Vagina (tissue), 2 donors: ENCODE measurements around the gene NUDT8. TPM values are rescaled to one million over a fixed set of nuclear protein-coding genes. Genes with fewer than 3 reads are reported as not detected.

Source experiments
- DNase-seq, 2 donors: peaks; one replicate each; pipeline ENCODE4 v3.0.0-alpha.2; 2017; ENCODE audit errors: extremely low spot score in 2 of 2
- H3K27ac ChIP-seq: fragments of 200-600 bp; sonication (generic); one replicate; pipeline ENCODE4 v1.5.1; 2019
- H3K27me3 ChIP-seq: fragments of 200-600 bp; sonication (generic); one replicate; pipeline ENCODE4 v1.5.1; 2019
- H3K36me3 ChIP-seq, 2 donors: fragments of 200-600 bp; sonication (generic); one replicate each; pipeline ENCODE4 v1.5.1; 2017 to 2019
- H3K4me1 ChIP-seq: fragments of 200-600 bp; sonication (generic); one replicate; pipeline ENCODE4 v1.5.1; 2019
- H3K4me3 ChIP-seq, 2 donors: fragments of 200-600 bp; sonication (generic); 1 replicate in 1 of 2; 2 replicates in 1 of 2; pipeline ENCODE4 v1.5.1; 2016 to 2019
- H3K9me3 ChIP-seq: fragments of 200-600 bp; sonication (generic); one replicate; pipeline ENCODE4 v1.5.1; 2019
- POLR2A ChIP-seq, 2 donors: fragments of 450-650 bp; IDR thresholded peaks; one replicate each; pipeline ENCODE4 v1.6.1; 2017; ENCODE audit warnings: antibody characterized with exemption in 2 of 2, mild to moderate bottlenecking in 2 of 2, moderate library complexity in 2 of 2
- POLR2AphosphoS5 ChIP-seq, 2 donors: sonication (generic); formaldehyde crosslinking; IDR thresholded peaks; one replicate each; pipeline ENCODE4 v1.9.0; 2017; ENCODE audit warnings: antibody characterized with exemption in 2 of 2, mild to moderate bottlenecking in 2 of 2, low read depth in 1 of 2; ENCODE audit not compliant: insufficient read depth in 1 of 2
- intact Hi-C: fragments of 100-400 bp; cut with DNase I; formaldehyde crosslinking; loops from one replicate; pipeline ENCODE4 v1.15.1; 2023
- total RNA-seq: library from RNA; depleted of rRNA; stranded (reverse); fragments of >200 nt; gene quantifications from one replicate; pipeline ENCODE4 v1.2.3, GENCODE V29; 2016
- TF ChIP-seq, protein P1 (sequence below), 3 experiments: fragments of 450-650 bp in 2 of 3; fragments of 200-600 bp in 1 of 3; sonication (generic) in 1 of 3; IDR thresholded peaks; one replicate each; pipeline ENCODE4 v1.5.1; 2017 to 2019; ENCODE audit warnings: antibody characterized with exemption in 3 of 3, mild to moderate bottlenecking in 2 of 3, moderate library complexity in 2 of 3

The NUDT8 gene
- total RNA-seq, 1 donor from 2014 or later, result 23.8 TPM

DNA sequence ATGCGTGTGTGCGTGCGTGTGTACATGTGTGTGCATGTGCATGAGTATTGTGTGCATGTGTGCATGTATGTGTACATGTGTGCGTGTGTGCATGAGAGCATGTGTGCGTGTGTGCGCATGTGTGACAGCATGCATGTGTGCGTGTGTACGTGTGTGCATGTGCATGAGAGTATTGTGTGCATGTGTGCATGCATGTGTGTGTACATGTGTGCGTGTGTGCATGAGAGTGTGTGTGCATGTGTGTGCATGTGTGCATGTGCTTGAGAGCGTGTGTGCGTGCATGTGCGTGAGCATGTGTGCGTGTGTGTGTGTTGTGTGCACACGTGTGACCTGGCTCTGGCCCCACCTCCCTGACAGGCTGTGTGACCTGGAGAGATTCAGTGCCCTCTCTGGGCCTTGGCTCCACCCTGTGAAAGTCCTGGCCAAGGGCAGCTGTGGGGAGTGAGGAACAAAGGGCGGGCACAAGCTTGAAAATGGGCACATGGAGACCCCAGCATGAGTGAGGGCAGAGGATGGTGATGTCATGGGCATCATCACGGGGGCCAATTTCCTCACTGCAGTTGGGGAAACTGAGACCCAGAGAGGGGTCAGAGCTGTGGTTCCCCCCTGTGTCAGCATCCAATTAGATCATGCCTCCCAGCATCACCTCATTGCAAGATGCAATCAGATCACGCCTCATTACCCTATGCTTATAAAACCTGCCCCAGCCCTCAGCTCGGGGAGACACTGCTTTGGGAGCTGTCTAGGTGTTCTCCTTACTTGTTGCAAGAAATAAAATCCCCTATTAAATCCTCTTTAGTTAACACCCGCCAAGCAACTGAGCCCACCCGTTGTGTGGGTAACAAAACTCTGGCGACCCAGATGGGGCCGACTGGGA is 20.1 kb upstream of the NUDT8 start:
- TF ChIP-seq POLR2A (IDR thresholded peaks at IDR 0.05), result no peak
- TF ChIP-seq, protein P1, sequence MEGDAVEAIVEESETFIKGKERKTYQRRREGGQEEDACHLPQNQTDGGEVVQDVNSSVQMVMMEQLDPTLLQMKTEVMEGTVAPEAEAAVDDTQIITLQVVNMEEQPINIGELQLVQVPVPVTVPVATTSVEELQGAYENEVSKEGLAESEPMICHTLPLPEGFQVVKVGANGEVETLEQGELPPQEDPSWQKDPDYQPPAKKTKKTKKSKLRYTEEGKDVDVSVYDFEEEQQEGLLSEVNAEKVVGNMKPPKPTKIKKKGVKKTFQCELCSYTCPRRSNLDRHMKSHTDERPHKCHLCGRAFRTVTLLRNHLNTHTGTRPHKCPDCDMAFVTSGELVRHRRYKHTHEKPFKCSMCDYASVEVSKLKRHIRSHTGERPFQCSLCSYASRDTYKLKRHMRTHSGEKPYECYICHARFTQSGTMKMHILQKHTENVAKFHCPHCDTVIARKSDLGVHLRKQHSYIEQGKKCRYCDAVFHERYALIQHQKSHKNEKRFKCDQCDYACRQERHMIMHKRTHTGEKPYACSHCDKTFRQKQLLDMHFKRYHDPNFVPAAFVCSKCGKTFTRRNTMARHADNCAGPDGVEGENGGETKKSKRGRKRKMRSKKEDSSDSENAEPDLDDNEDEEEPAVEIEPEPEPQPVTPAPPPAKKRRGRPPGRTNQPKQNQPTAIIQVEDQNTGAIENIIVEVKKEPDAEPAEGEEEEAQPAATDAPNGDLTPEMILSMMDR (IDR thresholded peaks at IDR 0.05), result no peak
- no peak for TF ChIP-seq POLR2AphosphoS5 (IDR thresholded peaks at IDR 0.05; ENCODE audit: insufficient read depth in 1 of 2, low read depth in 1 of 2)
- Histone ChIP-seq H3K9me3 (no peaks in the 10 kb centered on the region), H3K27me3 (no peaks in the 10 kb centered on the region), H3K4me1 (no peaks in the 10 kb centered on the region), H3K4me3 (peak overlapping the region; percentile 42), H3K36me3 (no peaks in the 10 kb centered on the region), H3K27ac (no peak overlapping the region)
- no peak for DNase-seq
- intact Hi-C loops, result no loop called here

DNA sequence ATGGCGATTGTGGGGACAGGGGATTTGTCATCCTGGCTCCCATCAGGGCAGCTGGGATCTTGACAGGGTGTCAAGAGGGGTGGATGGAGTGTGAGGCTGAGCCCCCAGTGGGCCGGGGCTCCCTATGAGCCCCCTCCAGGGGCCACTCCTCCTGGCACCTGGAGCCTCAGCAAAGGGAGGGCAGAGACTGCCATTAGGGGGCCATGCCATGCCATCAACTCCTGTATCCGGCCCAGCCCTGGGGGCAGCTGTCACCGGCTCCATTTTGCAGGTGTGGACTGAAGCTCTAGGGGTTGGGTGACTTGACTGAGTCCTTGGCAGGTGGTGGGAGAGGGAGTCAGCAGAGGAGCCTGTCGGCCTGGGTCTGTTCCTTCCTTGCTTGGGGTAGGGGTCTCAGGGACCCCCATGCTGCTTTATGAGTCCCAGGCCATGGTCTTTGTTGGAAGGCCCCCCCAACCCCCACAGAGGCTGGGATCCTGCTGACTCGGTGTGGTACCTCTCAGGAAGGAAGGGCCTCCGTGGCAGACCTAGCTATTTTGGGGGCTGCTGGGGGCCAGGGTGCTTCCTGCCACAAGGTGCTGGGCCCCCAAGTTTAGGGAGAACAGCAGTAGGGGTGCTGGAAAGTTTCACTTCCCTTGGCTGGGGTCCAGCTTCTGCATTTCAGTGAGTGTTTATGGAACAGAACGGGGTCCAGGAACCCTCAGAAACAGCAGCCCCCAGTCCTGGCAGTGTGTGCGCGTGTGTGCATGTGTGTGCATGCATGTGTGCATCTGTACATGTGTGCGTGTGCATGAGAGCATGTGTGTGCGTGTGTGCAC is 19.3 kb upstream of the NUDT8 start:
- TF ChIP-seq, protein P1 (IDR thresholded peaks at IDR 0.05), result no peak
- no peak for TF ChIP-seq POLR2A (IDR thresholded peaks at IDR 0.05)
- DNase-seq, result no peak

DNA sequence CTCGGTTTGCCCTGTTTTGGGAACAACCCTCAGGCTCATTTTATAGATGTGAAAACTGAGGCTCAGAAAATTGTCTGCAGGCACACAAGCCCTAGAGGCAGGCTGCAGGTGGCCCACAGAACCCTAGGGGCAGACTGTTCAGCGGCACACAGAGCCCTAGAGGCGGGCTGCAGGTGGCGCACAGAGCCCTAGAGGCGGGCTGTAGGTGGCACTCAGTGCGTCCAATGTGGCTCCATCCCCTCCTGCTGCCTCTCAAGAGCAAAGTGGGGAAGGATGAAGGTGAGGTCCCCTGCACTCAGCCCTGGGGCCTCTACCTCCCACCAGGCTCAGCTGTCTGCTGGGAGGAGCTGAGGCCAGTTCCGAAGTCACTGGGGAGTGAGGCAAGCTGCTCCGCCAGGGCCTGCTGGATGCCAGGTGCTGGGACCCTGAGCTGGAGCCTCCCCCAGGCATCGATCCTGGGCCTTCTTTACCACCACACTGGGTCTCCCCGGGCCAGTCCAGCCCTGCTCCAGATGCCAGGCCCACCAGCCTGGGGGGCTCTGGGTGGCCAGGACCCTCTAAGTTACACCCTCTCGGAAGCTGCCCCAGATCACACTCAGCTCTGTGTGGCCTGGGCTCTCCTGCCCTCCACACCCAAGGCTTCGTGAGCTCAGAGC is 18.5 kb upstream of the NUDT8 start:
- Histone ChIP-seq H3K4me1 (no peaks in the 10 kb centered on the region), H3K36me3 (no peaks in the 10 kb centered on the region), H3K4me3 (no peak overlapping the region), H3K9me3 (no peaks in the 10 kb centered on the region), H3K27ac (no peak overlapping the region), H3K27me3 (no peaks in the 10 kb centered on the region)
- no peak for DNase-seq
- intact Hi-C loops, result no loop called here
- TF ChIP-seq POLR2A (IDR thresholded peaks at IDR 0.05), result no peak
- TF ChIP-seq POLR2AphosphoS5 (IDR thresholded peaks at IDR 0.05; ENCODE audit: insufficient read depth in 1 of 2, low read depth in 1 of 2), result no peak
- TF ChIP-seq, protein P1 (IDR thresholded peaks at IDR 0.05), result no peak

More for the DNA sequence above, 19.3 kb upstream of the NUDT8 start:
- Histone ChIP-seq H3K9me3 (no peaks in the 10 kb centered on the region), H3K36me3 (no peaks in the 10 kb centered on the region), H3K27ac (no peak overlapping the region), H3K4me1 (no peaks in the 10 kb centered on the region), H3K27me3 (no peaks in the 10 kb centered on the region), H3K4me3 (no peak overlapping the region)
- intact Hi-C loops, result no loop called here

DNA sequence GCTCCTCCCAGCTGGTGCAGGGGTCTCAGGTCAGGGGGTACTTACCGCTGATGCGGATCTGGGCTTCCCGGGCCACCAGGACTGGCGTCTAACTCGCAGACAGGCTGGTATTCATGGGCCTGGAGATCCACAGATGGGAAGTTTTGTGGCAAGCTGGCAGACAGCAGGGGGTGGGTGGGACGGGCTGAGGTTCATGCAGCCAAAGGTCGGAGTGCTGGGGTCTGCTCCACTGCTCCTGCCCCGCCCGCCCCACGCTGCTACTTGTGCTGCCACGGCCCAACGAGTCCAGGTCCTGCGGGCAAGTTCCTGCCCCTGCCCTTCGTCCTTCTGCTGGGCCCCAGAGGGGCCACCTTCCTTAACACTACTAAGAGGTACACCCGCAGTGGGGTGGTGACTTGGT is 17.7 kb upstream of the NUDT8 start:
- Histone ChIP-seq H3K4me3 (no peak overlapping the region), H3K27ac (no peak overlapping the region), H3K27me3 (no peaks in the 10 kb centered on the region), H3K9me3 (no peaks in the 10 kb centered on the region), H3K4me1 (no peaks in the 10 kb centered on the region), H3K36me3 (no peaks in the 10 kb centered on the region)
- intact Hi-C loops, result no loop called here
- DNase-seq, result no peak
- no peak for TF ChIP-seq POLR2A (IDR thresholded peaks at IDR 0.05)
- TF ChIP-seq POLR2AphosphoS5 (IDR thresholded peaks at IDR 0.05; ENCODE audit: insufficient read depth in 1 of 2, low read depth in 1 of 2), result no peak
- TF ChIP-seq, protein P1 (IDR thresholded peaks at IDR 0.05), result no peak
